ENCODE results near the gene FRMD1. TPM values are rescaled to one million over a fixed set of nuclear protein-coding genes. Genes with fewer than 3 reads are reported as not detected.

The FRMD1 gene
- polyA plus RNA-seq, 1 donor from 2014 or later, result not detected

DNA sequence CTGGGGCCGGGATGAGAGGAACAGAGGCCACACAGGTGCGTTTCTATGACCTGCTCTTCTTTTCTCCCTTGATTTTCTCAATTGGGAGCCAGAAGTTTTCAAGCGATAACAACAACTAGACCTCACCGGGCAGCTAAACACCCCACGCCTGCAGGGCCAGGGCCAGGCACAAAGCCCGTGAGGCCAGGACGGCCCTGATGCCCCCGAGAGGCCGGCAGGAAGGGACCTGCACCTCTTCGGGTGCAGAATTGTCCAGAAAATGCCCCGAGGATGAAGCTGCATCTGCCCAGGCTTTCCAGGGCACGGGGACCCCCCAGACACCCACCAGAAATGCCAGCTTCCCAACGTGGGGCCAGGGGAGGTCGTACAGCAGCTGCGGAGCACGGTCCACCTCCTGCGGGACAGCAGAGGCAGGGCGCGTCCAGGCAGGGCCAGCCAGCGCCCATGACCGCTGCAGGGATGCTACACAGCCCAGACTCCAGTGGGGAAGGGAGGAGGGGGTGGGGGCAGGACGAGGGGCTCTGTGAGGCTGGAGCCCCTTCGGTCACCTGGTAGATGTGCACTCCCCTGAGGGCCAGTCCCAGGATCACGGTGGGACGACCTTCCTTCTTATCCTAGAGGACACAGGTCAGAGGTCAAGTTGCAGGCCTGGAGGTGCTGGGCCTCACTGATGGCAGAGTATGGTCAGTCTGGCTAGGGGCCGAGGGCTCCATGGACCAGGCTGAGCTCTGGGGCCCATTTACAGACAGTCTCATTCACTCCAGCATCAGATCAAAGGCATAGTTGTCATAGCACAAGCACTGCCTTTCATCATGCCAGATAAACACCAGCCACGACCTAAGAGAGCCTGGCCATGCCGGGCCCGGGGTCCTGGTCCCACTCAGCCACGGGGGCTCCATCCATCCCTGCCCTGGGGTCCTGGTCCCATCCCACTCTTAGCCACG, 16.4 kb downstream of the FRMD1 start:
- H3K4me1 Mint-ChIP-seq, result no peaks in the 10 kb centered on the region
- no peaks in the 10 kb centered on the region for H3K27me3 Mint-ChIP-seq
- no peak overlapping the region for H3K27ac Mint-ChIP-seq
- peaks cover 2% of the 10 kb centered on the region for H3K36me3 Mint-ChIP-seq
- H3K4me3 Mint-ChIP-seq, result no peak overlapping the region
- no peaks in the 10 kb centered on the region for H3K9me3 Mint-ChIP-seq

GRCh38 chr6:168061269-168062210, 17.5 kb downstream of the FRMD1 start:
- no peak overlapping the region for H3K27ac Mint-ChIP-seq
- H3K4me1 Mint-ChIP-seq, result no peaks in the 10 kb centered on the region
- H3K4me3 Mint-ChIP-seq, result no peak overlapping the region
- H3K27me3 Mint-ChIP-seq, result no peaks in the 10 kb centered on the region
- H3K36me3 Mint-ChIP-seq, result peaks cover 2% of the 10 kb centered on the region
- no peaks in the 10 kb centered on the region for H3K9me3 Mint-ChIP-seq

DNA sequence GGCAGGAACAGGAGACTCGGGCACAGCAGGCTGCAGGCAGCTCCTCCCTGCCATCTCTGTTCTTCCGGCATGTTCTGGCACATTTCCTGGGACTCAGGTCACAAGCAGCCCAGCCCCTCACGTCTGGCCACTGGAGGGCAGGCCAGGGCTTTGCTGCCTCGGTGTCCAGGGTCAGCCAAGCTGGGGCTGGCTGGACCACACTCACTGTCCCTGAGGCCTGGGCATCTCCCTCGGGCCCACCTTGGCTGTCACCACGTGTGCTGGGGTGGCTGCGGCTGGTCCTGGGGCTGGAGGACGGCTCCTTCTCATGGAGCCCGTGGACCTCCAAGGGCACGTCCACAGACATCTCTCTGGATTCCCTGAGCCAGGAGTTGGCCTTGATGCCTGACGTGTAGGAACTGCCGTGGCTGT, 18.5 kb downstream of the FRMD1 start:
- H3K4me1 Mint-ChIP-seq, result no peaks in the 10 kb centered on the region
- H3K36me3 Mint-ChIP-seq, result peaks cover 2% of the 10 kb centered on the region

GRCh38 chr6:168058691-168059551, 20.1 kb downstream of the FRMD1 start:
- no peak overlapping the region for H3K4me3 Mint-ChIP-seq
- no peaks in the 10 kb centered on the region for H3K4me1 Mint-ChIP-seq
- H3K27me3 Mint-ChIP-seq, result no peaks in the 10 kb centered on the region
- peaks cover 2% of the 10 kb centered on the region for H3K36me3 Mint-ChIP-seq
- no peak overlapping the region for H3K27ac Mint-ChIP-seq
- no peaks in the 10 kb centered on the region for H3K9me3 Mint-ChIP-seq

More for the DNA sequence above, 18.5 kb downstream of the FRMD1 start:
- H3K27ac Mint-ChIP-seq, result no peak overlapping the region
- no peak overlapping the region for H3K4me3 Mint-ChIP-seq
- H3K9me3 Mint-ChIP-seq, result no peaks in the 10 kb centered on the region
- H3K27me3 Mint-ChIP-seq, result no peaks in the 10 kb centered on the region

GRCh38 chr6:168057836-168058235, 21.2 kb downstream of the FRMD1 start:
- H3K9me3 Mint-ChIP-seq, result no peaks in the 10 kb centered on the region
- peaks cover 2% of the 10 kb centered on the region for H3K36me3 Mint-ChIP-seq
- H3K4me1 Mint-ChIP-seq, result no peaks in the 10 kb centered on the region
- no peaks in the 10 kb centered on the region for H3K27me3 Mint-ChIP-seq
- no peak overlapping the region for H3K27ac Mint-ChIP-seq
- H3K4me3 Mint-ChIP-seq, result no peak overlapping the region

DNA sequence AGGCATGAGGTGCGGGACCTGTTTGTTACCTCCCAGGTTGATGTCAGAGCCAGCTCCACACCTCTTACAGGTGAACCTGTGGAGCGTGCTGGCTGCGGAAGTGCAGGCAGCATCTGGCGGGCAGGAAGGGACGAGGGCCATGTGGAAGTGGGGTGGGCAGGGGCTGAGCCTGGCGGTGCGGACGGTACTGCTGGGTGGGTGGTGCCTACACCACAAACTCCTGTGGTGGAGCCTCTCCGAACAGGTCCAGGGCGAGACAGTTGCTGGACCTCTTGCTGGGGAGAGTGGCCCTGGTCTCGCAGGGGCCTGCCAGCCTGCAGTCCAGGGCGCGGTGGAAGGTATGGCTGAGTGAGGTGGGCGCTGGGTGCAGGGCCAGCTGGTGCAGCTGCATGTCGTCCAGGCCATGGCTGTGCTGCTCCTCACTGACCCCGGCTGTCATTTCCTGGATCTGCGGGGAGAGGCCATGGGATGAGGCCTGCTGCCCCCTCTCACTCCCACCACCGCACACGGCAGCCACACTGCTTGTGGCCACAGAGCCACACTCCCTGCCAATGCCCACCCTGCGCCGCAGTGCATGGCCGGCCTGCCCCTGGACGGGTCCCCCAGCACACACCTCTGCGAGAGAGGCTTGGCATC, 22.0 kb downstream of the FRMD1 start:
- no peak overlapping the region for H3K4me3 Mint-ChIP-seq

DNA sequence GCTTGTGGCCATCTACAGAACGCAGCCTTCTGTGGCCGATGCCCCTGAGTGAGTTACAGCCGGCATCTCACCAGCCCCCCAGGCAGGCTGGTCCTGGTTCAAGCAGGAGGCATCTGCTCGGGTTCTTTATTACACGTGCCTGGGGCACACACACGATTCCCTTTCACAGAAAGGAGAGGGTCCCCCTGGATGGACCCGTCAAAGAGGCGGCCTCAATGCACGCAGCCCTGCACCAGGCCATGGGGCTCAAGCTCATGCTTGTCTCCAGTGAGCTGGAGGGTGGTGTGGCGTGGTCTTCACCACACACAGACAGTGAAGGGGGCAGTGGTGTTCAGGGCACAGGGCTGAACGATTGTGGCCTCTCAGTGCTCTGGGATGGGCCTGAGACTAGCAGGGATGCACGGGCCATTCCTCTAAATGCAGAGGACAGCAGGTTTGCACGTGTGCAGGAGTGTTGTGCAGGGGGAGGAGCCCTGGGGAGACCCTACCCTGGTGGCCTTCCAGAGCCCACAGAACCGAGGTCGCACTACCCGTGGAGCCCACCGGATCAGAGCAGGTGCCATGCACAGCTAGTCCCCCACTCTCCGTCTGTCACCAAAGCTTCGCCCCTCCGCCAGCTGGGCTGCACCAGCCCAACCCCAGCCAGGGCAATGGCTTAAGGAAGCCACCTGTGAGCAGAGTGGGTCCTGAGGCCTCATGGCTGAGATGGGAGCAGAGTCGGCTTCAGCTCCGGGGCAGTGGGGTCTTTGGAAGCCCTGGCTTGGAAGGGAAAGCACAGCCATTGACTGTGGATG, 23.1 kb downstream of the FRMD1 start:
- Mint-ChIP-seq H3K27me3 (no peaks in the 10 kb centered on the region), H3K27ac (no peak overlapping the region), H3K4me1 (no peaks in the 10 kb centered on the region), H3K36me3 (peaks cover under 1% of the 10 kb centered on the region), H3K4me3 (no peak overlapping the region), H3K9me3 (no peaks in the 10 kb centered on the region)

More for the DNA sequence above, 22.0 kb downstream of the FRMD1 start:
- no peaks in the 10 kb centered on the region for H3K27me3 Mint-ChIP-seq
- no peaks in the 10 kb centered on the region for H3K9me3 Mint-ChIP-seq
- no peak overlapping the region for H3K27ac Mint-ChIP-seq
- H3K4me1 Mint-ChIP-seq, result no peaks in the 10 kb centered on the region
- H3K36me3 Mint-ChIP-seq, result peaks cover 2% of the 10 kb centered on the region

- Mint-ChIP-seq H3K4me1 (no peaks in the 10 kb centered on the region), H3K9me3 (no peaks in the 10 kb centered on the region), H3K27ac (no peak overlapping the region), H3K27me3 (no peaks in the 10 kb centered on the region), H3K36me3 (no peaks in the 10 kb centered on the region), H3K4me3 (no peak overlapping the region)
These were observed 24.0 kb downstream of the FRMD1 start for GRCh38 chr6:168054765-168055560.

DNA sequence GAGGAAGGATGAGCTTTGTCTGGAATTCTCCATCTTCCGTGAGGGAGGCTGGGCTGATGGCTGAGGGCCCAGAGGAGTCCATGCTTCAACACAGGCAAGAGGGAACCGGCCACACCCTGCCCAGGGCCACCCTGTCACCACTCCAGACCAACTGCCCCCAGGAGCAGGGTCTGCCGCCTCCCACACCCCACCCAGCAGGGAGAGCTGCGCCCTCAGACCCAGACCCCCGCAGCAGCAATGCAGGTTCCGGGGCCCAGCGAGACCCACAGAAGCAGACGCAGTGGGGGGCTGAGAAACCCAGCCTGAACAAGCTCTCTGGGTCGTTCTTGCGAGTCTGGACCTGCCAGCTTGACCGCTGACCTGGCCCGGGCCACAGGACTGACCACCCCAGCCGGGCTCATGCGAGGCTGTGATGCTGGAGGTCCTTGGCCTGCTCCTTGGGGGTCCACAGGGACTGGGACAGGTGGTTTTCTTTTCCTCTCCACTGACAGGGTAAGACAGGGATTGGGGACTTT, 25.0 kb downstream of the FRMD1 start:
- no peaks in the 10 kb centered on the region for H3K36me3 Mint-ChIP-seq
- H3K27me3 Mint-ChIP-seq, result no peaks in the 10 kb centered on the region
- H3K27ac Mint-ChIP-seq, result no peak overlapping the region
- no peaks in the 10 kb centered on the region for H3K4me1 Mint-ChIP-seq
- no peak overlapping the region for H3K4me3 Mint-ChIP-seq
- H3K9me3 Mint-ChIP-seq, result no peaks in the 10 kb centered on the region

- H3K27ac Mint-ChIP-seq, result no peak overlapping the region
- no peaks in the 10 kb centered on the region for H3K9me3 Mint-ChIP-seq
- no peaks in the 10 kb centered on the region for H3K36me3 Mint-ChIP-seq
- no peaks in the 10 kb centered on the region for H3K27me3 Mint-ChIP-seq
- peak overlapping the region in 1 of 4 donors; percentile 43 for H3K4me3 Mint-ChIP-seq
- H3K4me1 Mint-ChIP-seq, result no peaks in the 10 kb centered on the region
These were observed 25.7 kb downstream of the FRMD1 start for GRCh38 chr6:168053086-168053956.

GRCh38 chr6:168052291-168052891, 26.6 kb downstream of the FRMD1 start:
- no peaks in the 10 kb centered on the region for H3K9me3 Mint-ChIP-seq
- H3K4me3 Mint-ChIP-seq, result no peak overlapping the region
- no peaks in the 10 kb centered on the region for H3K36me3 Mint-ChIP-seq
- H3K27me3 Mint-ChIP-seq, result no peaks in the 10 kb centered on the region
- no peaks in the 10 kb centered on the region for H3K4me1 Mint-ChIP-seq
- H3K27ac Mint-ChIP-seq, result no peak overlapping the region

DNA sequence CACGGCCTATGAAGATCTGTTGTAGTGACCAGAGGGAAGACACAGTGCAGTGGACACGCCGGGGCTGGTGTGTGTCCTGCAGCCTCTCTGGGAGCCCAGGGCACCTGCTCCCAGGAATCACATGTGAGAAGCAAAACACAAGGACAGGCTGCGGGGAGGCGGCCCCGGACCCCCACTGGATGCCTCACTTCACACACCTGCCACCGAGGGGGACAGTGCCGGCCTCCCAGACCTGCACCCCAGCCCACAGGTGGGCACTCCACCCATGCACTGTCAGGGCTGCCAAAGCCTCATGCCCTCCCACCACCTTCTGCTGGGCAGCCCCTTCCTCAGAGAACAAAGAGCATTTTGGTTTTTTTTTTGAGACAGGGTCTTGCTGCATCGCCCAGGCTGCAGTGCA, 27.4 kb downstream of the FRMD1 start:
- H3K9me3 Mint-ChIP-seq, result no peaks in the 10 kb centered on the region
- no peaks in the 10 kb centered on the region for H3K27me3 Mint-ChIP-seq
- H3K4me1 Mint-ChIP-seq, result no peaks in the 10 kb centered on the region
- H3K27ac Mint-ChIP-seq, result no peak overlapping the region
- no peak overlapping the region for H3K4me3 Mint-ChIP-seq
- H3K36me3 Mint-ChIP-seq, result no peaks in the 10 kb centered on the region
